HepG2 (cell line): Measurements from ENCODE around the gene FMR1. TPM values are rescaled to one million over a fixed set of nuclear protein-coding genes. Genes with fewer than 3 reads are reported as not detected.

Source experiments
- ATAC-seq: fragments of 200-7000 bp; cut with Tn5 transposase; 3 replicates; pipeline ENCODE4 v1.9.1; 2020; ENCODE audit warnings: mild to moderate bottlenecking, moderate library complexity
- BruUV-seq: library from RNA; stranded (reverse); fragments of 400-500 nt; replicated peaks from 2 replicates; lab custom pipeline; 2021; lab: Mats Ljungman, UMichigan
- CTCF ChIA-PET: fragments of 300-600 bp; formaldehyde crosslinking; extraction: SDS; loops from one replicate; lab custom pipeline; 2021; ENCODE audit warnings: low total read pairs, inconsistent platforms, low intra/inter-chr PET ratio; lab: Yijun Ruan, JAX
- POLR2A ChIA-PET: fragments of 350-600 bp; sonication (Branson Sonifier 250); formaldehyde crosslinking; loops from one replicate; lab custom pipeline; 2020; ENCODE audit warnings: antibody characterized with exemption, inconsistent platforms; lab: Yijun Ruan, JAX
- DNase-seq: peaks from one replicate; pipeline ENCODE4 v3.0.0-alpha.2; 2015; ENCODE audit warnings: low spot score
- FAIRE-seq: peaks from 3 replicates; lab custom pipeline; 2011; peaks lifted over from hg19 to GRCh38; lab: Jason Lieb, UNC
- H2AFZ ChIP-seq: one replicate; pipeline ENCODE4 v1.6.1; 2011; ENCODE audit warnings: low read length, inconsistent platforms
- H3K27ac ChIP-seq: fragments of 300-600 bp; 3 replicates; pipeline ENCODE4 v1.8.0; 2011; ENCODE audit warnings: mixed run types, mild to moderate bottlenecking, mixed read lengths, low read length, inconsistent platforms; ENCODE audit not compliant: insufficient read depth; ENCODE audit errors: extremely low read length
- H3K27me3 ChIP-seq, 2 experiments: fragments of 200-600 bp in 1 of 2; 2 replicates in 1 of 2; 3 replicates in 1 of 2; pipeline versions ENCODE4 v1.6.0 to v1.8.0; 2011; ENCODE audit warnings: low read length in 2 of 2, mild to moderate bottlenecking in 2 of 2, moderate library complexity in 2 of 2, inconsistent platforms in 1 of 2; ENCODE audit not compliant: insufficient read depth in 2 of 2, control insufficient read depth in 1 of 2
- H3K36me3 ChIP-seq, 2 experiments: fragments of 200-600 bp in 1 of 2; replicated peaks in 1 of 2; 2 replicates in 1 of 2; 3 replicates in 1 of 2; pipeline versions ENCODE4 v1.5.1 to v1.8.0; 2011; ENCODE audit warnings: low read length in 2 of 2, inconsistent platforms in 1 of 2; ENCODE audit not compliant: insufficient read depth in 2 of 2, control insufficient read depth in 1 of 2
- H3K4me1 ChIP-seq: 2 replicates; pipeline ENCODE4 v1.5.1; 2012; ENCODE audit warnings: low read length, inconsistent platforms; ENCODE audit not compliant: insufficient read depth
- H3K4me2 ChIP-seq: 2 replicates; pipeline ENCODE4 v1.6.0; 2011; ENCODE audit warnings: low read depth, low read length, inconsistent platforms
- H3K4me3 ChIP-seq, 3 experiments: fragments of 200-600 bp in 1 of 3; sonication (generic), shearing (Covaris generic) in 1 of 3; replicated peaks in 1 of 3; 2 replicates each; pipeline ENCODE4 v1.5.1; 2011 to 2016; ENCODE audit warnings: low read length in 3 of 3, inconsistent platforms in 2 of 3, low read depth in 2 of 3, mild to moderate bottlenecking in 2 of 3, control low read depth in 1 of 3, mixed read lengths in 1 of 3; ENCODE audit not compliant: insufficient read depth in 1 of 3
- H3K79me2 ChIP-seq: one replicate; pipeline ENCODE4 v1.6.1; 2011; ENCODE audit warnings: low read length, inconsistent platforms; ENCODE audit not compliant: insufficient read depth
- H3K9ac ChIP-seq: 2 replicates; pipeline ENCODE4 v1.6.0; 2011; ENCODE audit warnings: mild to moderate bottlenecking, low read depth, low read length, inconsistent platforms; ENCODE audit not compliant: insufficient read depth
- H3K9me3 ChIP-seq: 2 replicates; pipeline ENCODE4 v1.5.1; 2012; ENCODE audit warnings: mild to moderate bottlenecking, low read length
- H4K20me1 ChIP-seq: 2 replicates; pipeline ENCODE4 v1.6.0; 2011; ENCODE audit warnings: inconsistent platforms, mild to moderate bottlenecking, low read length, moderate library complexity; ENCODE audit not compliant: insufficient read depth
- ADNP ChIP-seq: sonication (generic); formaldehyde crosslinking; IDR thresholded peaks from 2 replicates; pipeline ENCODE4 v1.4.0; 2020; ENCODE audit warnings: missing genetic modification reagents
- CCAR2 ChIP-seq: fragments of 200-400 bp; formaldehyde crosslinking; optimal IDR thresholded peaks from 2 replicates; pipeline ENCODE3; 2018; ENCODE audit warnings: low read depth, mild to moderate bottlenecking, low read length, moderate library complexity
- IKZF1 ChIP-seq: fragments of 450-650 bp; IDR thresholded peaks from 2 replicates; pipeline ENCODE4 v1.7.1; 2016
- IRF9 ChIP-seq: sonication (generic); formaldehyde crosslinking; IDR thresholded peaks from 2 replicates; pipeline ENCODE4 v1.8.0; 2022; ENCODE audit warnings: missing genetic modification reagents, mild to moderate bottlenecking, borderline replicate concordance
- KAT2B ChIP-seq: fragments of 150-350 bp; IDR thresholded peaks from 2 replicates; pipeline ENCODE4 v1.6.1; 2014; ENCODE audit warnings: low read depth, low read length, borderline replicate concordance
- PAWR ChIP-seq: sonication (generic); formaldehyde crosslinking; IDR thresholded peaks from 2 replicates; pipeline ENCODE4 v1.4.0; 2020; ENCODE audit warnings: missing genetic modification reagents, mild to moderate bottlenecking, borderline replicate concordance
- PHB2 ChIP-seq: fragments of 450-650 bp; IDR thresholded peaks from 2 replicates; pipeline ENCODE4 v1.6.1; 2018; ENCODE audit not compliant: partially characterized antibody
- XBP1 ChIP-seq: sonication (generic); formaldehyde crosslinking; IDR thresholded peaks from 2 replicates; pipeline ENCODE4 v1.5.0; 2020; ENCODE audit warnings: missing genetic modification reagents
- ZNF703 ChIP-seq: sonication (generic); formaldehyde crosslinking; IDR thresholded peaks from 2 replicates; pipeline ENCODE4 v1.5.1; 2020; ENCODE audit warnings: missing genetic modification reagents, mild to moderate bottlenecking, moderate library complexity, borderline replicate concordance
- ZNF850 ChIP-seq: sonication (generic); formaldehyde crosslinking; conservative IDR thresholded peaks from 2 replicates; pipeline ENCODE4 v1.9.0; 2021; ENCODE audit warnings: mild to moderate bottlenecking, missing genetic modification reagents
- WGBS: methylation state at CpG from one replicate; pipeline ENCODE4 v1.1.6; 2017; ENCODE audit warnings: low lambda C conversion rate; 5-methylcytosine and 5-hydroxymethylcytosine counted together
- in situ Hi-C: cut with HindIII; loops from 2 replicates; pipeline ENCODE4 v1.10.0; 2017; ENCODE audit warnings: low pct_unique_long_range_greater_than_20kb; ENCODE audit not compliant: extremely low pct_ligation_motif_present
- intact Hi-C: fragments of 100-400 bp; cut with micrococcal nuclease; formaldehyde crosslinking; loops from one replicate; pipeline ENCODE4 v1.10.0; 2022; ENCODE audit not compliant: unreplicated experiment
- polyA plus RNA-seq, 8 experiments: library from polyadenylated mRNA; depleted of rRNA in 3 of 8; stranded (reverse) in 7 of 8; unstranded in 1 of 8; fragments of >200 nt; fragmentation: Illumina TruSeq in 4 of 8; extraction: Trizol in 4 of 8; gene quantifications; 2 replicates each; pipeline versions ENCODE4 v1.2.1 to v1.2.3, GENCODE V29; 2011 to 2016; ENCODE audit warnings: low read depth in 4 of 8, missing spikeins in 1 of 8, mixed read lengths in 1 of 8; ENCODE audit not compliant: insufficient read depth in 1 of 8
- total RNA-seq, 5 experiments: library from RNA; depleted of rRNA; stranded (reverse); fragments of >200 nt; fragmentation: Illumina TruSeq; extraction: Trizol; gene quantifications; 2 replicates each; pipeline ENCODE4 v1.2.3, GENCODE V29; 2016; ENCODE audit warnings: low read depth in 1 of 5

Gene FMR1
- total and polyA plus RNA-seq, 2 of the 13 experiments (the other 11 are each of a cell fraction or from before 2014, with no cell fraction given): 27.8 to 49.6 TPM

GRCh38 chrX:147876849-147877646, 34.7 kb upstream of the FMR1 start:
- Histone ChIP-seq H3K4me2 (no peak overlapping the region), H3K9ac (no peak overlapping the region), H2AFZ (no peak overlapping the region), H4K20me1 (no peaks in the 10 kb centered on the region), H3K27me3 (no peaks in the 10 kb centered on the region), H3K79me2 (no peaks in the 10 kb centered on the region), H3K4me3 (no peak overlapping the region), H3K27ac (peak overlapping the region; percentile 80), H3K9me3 (no peaks in the 10 kb centered on the region), H3K4me1 (peaks cover 29% of the 10 kb centered on the region), H3K36me3 (no peaks in the 10 kb centered on the region)
- POLR2A ChIA-PET: no interaction called here
- in situ Hi-C loops: no loop called here
- FAIRE-seq (no peak), DNase-seq (no peak), ATAC-seq (no peak)
- CTCF ChIA-PET: no interaction called here
- 98% methylated on average over 4 of the region's 4 CpGs for WGBS
- intact Hi-C loops: no loop called here
- TF ChIP-seq IRF9 (CRISPR knock-in tag) (no peak), ZNF703 (CRISPR knock-in tag) (no peak), IKZF1 (no peak), ZNF850 (CRISPR knock-in tag) (no peak), XBP1 (CRISPR knock-in tag) (no peak), ADNP (no peak), KAT2B (no peak), PAWR (CRISPR knock-in tag) (no peak), PHB2 (no peak), CCAR2 (no peak)
- no TSS peak for BruUV-seq
